NCI-H446 treated with DMSO at 0.1 percent for 48 hours (cell line): ENCODE data around the gene PHF13.

Experiments
- DNase-seq: peaks from one replicate; lab custom pipeline; 2025; lab: John Stamatoyannopoulos, UW

The PHF13 gene

DNA sequence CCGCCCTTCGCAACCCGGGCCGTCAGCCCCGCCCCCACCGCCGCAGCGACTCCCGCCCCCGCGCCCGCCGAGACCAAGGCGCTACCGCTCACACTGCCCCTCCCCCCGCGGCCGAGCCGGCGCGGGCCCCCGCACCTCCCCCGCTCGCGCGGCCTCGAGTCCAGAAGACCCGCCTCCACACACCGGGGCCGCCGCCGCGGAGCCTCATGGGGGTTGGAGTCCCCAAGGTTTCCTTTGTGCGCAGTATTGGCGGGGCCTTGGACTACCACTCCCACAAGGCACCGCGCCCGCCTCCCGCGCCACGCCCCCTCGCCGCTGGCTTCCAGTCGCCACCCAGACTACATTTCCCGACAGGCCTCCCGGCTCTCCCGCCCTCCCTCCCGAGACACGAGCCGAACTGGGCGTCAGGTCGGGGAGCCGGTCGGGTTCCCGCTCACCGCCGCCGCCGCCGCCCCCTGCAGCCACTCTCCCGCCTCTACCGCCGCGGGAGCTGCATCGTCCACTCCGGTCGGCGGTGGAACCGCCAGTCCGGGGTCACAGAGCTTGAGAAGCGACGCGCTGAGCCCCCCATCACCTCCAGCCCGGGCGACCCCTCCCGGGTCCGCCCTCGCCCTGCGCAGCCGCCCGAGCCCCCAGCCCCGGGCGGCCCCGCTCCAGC is at the start of gene PHF13:
TSS of gene PHF13 (plus strand) at position 371 of the 658 bp plus-strand sequence. CDS start 336 bp downstream, outside the sequence.
- DNase-seq = peak; percentile 99

DNA sequence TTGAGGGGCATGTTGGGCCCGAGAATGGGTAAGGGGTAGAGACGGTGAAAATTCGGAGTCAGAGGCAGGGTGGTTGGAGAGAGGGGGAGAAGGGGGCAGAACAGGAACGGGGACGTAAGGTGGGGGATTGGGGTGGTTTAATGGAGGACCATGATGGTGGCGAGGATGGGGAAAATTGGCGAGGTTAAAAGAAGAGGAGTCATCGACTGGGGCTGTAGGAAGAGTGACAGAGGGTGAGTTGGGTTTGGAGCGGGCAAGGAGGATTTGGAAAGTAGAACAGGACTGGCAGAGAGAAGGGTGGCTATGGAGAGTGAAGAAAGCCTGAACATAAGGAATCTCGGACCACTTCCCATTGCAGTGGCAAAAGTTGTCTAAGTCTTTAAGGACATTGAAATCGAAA is 44.5 kb upstream of the PHF13 start:
- no peak for DNase-seq

DNA sequence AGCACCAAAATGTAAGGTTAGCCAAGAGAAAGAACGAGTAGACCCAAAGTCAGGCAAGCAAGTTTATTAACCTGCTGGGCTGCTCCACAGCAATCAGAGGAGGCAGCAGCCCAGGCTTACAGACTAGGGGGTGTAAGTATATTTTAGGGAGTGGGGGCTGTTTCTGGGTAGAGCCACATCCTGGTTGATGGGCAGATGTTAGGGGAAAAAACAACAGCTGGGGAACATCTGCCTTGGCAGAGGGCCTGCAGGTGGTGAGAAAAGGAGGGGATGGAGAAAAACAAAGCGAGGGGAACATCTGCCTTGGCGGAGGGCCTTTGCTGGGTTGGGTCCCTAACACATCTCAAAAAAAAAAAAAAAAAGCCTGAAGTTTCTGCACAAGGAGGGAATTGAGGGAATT is 43.4 kb upstream of the PHF13 start:
- no peak for DNase-seq

DNA sequence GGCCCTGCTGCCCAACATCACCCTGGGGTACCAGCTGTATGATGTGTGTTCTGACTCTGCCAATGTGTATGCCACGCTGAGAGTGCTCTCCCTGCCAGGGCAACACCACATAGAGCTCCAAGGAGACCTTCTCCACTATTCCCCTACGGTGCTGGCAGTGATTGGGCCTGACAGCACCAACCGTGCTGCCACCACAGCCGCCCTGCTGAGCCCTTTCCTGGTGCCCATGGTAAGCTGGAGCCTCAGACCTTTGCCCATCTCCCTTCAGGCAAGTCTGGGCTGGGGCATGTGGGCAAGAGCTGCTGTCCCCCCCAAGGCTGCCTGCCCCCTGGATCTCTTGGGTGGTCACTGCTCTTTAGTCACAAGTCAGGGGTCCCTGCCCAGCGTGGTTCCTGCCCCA is 42.5 kb upstream of the PHF13 start:
- no peak for DNase-seq

DNA sequence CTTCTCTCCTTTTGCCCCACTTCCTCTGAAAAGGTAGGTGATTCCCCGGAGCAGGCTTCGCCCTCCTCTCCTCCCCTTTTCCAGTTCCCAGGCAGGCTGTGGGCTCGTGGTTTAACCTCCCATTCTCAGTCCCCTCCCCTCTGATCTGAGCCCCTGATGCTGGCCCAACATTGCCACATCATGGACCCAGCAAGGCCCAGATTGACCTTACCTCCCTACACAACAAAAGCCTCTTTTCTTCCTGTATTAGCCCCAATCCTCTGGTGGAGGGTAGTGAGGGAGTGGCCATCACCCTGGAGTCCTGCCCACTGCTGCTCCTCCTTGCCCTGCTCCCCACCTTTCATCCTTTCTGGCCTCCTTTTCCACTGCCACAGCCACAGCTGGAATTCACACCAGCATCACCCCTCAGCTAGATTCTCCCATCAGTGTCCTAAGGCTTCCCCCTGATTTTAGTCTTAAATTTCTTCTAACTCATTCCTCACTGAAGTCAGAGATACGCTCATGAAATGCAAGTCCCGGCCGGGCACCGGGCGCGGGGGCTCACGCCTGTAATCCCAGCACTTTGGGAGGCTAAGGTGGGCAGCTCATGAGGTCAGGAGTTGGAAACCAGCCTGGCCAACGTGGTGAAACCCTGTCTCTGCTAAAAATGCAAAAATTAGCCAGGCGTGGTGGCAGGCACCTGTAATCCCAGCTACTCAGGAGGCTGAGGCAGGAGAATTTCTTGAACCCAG is 40.7 kb upstream of the PHF13 start:
- DNase-seq = no peak

DNA sequence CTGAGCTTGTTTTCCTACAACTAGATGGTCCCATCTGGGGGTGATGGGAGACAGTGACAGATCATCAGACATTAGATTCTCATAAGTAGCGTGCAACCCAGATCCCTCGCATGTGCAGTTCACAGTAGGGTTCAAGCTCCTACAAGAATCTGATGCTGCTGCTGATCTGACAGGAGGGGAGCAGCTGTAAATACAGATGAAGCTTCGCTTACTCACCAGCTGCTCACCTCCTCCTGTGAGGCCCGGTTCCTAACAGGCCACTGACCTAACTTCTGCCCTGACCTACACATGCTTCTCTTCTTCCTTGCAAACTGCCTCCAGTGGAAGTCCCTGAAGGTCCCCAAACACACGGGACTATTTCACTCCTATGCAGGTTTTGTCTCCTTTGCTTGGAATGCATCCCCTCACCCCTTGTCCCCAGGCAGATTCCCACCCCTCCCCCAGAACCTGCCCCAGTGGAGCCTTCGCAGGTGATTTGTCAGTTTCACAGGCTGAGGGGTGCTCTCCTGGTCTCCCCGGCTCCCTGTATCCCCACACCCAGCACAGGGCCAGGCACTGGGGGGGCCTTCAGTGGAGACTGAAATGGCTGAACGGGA is 39.4 kb upstream of the PHF13 start:
- DNase-seq = no peak

DNA sequence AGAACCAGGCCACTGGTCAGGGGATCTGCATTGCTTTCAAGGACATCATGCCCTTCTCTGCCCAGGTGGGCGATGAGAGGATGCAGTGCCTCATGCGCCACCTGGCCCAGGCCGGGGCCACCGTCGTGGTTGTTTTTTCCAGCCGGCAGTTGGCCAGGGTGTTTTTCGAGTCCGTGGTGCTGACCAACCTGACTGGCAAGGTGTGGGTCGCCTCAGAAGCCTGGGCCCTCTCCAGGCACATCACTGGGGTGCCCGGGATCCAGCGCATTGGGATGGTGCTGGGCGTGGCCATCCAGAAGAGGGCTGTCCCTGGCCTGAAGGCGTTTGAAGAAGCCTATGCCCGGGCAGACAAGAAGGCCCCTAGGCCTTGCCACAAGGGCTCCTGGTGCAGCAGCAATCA is 38.7 kb upstream of the PHF13 start:
- DNase-seq = no peak

DNA sequence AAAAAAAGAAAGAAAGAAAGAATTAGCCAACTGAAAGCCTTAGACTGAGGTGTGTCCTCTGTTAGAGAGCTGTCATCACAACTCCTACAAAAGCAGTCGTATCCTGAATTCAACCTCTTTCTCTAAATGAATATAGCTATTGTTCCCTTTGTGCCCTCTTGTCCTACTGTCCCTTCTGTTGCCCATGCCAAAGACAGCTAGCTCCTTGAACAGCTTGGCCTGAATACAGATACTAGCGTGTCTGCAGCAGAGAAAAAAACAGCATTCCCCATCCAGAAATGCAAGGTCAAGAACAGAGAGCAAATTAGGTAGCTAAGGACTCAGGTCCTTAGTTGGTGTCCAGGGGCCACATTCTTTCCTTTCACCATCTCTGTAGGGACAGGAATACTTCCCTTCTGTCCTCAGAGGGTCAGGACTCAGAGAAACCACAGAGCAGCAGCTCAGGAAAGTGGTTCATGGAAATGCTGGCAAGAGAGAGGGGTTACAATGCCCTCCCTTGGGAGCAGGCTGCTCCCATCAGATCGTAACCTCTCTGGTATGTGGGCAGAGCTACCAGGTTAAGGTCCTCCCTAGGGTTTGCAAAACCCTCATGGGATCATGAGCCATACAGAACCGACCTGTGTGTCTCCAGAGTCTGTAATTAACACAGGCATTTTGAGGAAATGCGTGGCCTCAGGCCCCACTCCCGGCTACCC is 35.6 kb upstream of the PHF13 start:
- DNase-seq = no peak

DNA sequence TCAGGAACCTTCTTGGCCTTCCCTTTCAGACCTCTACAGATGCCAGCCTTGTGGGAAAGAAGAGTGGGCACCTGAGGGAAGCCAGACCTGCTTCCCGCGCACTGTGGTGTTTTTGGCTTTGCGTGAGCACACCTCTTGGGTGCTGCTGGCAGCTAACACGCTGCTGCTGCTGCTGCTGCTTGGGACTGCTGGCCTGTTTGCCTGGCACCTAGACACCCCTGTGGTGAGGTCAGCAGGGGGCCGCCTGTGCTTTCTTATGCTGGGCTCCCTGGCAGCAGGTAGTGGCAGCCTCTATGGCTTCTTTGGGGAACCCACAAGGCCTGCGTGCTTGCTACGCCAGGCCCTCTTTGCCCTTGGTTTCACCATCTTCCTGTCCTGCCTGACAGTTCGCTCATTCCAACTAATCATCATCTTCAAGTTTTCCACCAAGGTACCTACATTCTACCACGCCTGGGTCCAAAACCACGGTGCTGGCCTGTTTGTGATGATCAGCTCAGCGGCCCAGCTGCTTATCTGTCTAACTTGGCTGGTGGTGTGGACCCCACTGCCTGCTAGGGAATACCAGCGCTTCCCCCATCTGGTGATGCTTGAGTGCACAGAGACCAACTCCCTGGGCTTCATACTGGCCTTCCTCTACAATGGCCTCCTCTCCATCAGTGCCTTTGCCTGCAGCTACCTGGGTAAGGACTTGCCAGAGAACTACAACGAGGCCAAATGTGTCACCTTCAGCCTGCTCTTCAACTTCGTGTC is 34.7 kb upstream of the PHF13 start:
- no peak for DNase-seq

DNA sequence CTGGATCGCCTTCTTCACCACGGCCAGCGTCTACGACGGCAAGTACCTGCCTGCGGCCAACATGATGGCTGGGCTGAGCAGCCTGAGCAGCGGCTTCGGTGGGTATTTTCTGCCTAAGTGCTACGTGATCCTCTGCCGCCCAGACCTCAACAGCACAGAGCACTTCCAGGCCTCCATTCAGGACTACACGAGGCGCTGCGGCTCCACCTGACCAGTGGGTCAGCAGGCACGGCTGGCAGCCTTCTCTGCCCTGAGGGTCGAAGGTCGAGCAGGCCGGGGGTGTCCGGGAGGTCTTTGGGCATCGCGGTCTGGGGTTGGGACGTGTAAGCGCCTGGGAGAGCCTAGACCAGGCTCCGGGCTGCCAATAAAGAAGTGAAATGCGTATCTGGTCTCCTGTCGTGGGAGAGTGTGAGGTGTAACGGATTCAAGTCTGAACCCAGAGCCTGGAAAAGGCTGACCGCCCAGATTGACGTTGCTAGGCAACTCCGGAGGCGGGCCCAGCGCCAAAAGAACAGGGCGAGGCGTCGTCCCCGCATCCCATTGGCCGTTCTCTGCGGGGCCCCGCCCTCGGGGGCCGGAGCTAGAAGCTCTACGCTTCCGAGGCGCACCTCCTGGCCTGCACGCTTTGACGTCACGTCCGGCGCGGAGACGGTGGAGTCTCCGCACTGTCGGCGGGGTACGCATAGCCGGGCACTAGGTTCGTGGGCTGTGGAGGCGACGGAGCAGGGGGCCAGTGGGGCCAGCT is 34.0 kb upstream of the PHF13 start, which contains the start of gene ZBTB48:
TSS of gene ZBTB48 (plus strand) at position 621 of the 745 bp plus-strand sequence. CDS start 616 bp downstream, outside the sequence.
- DNase-seq = peak; percentile 95

DNA sequence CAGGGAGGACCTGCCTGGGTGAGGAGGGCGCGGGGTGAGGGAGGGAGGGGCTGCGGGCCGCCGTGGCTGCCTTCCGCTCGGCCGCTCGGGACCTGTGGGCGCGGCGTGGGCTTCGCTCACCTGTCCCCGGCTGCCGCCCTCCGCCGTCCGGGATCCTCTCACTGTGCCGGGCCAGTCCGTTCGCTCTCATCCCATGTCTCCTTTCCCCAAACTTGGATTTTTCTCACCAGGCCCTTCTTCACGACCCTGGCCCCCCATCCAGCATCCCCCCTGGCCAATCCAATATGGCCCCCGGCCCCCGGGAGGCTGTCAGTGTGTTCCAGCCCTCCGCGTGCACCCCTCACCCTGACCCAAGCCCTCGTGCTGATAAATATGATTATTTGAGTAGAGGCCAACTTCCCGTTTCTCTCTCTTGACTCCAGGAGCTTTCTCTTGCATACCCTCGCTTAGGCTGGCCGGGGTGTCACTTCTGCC is 33.4 kb upstream of the PHF13 start:
- DNase-seq = no peak

DNA sequence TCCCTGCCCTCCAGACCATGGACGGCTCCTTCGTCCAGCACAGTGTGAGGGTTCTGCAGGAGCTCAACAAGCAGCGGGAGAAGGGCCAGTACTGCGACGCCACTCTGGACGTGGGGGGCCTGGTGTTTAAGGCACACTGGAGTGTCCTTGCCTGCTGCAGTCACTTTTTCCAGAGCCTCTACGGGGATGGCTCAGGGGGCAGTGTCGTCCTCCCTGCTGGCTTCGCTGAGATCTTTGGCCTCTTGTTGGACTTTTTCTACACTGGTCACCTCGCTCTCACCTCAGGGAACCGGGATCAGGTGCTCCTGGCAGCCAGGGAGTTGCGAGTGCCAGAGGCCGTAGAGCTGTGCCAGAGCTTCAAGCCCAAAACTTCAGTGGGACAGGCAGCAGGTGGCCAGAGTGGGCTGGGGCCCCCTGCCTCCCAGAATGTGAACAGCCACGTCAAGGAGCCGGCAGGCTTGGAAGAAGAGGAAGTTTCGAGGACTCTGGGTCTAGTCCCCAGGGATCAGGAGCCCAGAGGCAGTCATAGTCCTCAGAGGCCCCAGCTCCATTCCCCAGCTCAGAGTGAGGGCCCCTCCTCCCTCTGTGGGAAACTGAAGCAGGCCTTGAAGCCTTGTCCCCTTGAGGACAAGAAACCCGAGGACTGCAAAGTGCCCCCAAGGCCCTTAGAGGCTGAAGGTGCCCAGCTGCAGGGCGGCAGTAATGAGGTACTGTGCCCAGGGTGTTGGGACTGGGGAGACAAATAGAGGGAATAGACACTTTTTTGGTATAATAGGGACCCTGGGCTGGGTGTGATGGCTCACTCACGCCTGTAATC is 32.7 kb upstream of the PHF13 start:
- no peak for DNase-seq

DNA sequence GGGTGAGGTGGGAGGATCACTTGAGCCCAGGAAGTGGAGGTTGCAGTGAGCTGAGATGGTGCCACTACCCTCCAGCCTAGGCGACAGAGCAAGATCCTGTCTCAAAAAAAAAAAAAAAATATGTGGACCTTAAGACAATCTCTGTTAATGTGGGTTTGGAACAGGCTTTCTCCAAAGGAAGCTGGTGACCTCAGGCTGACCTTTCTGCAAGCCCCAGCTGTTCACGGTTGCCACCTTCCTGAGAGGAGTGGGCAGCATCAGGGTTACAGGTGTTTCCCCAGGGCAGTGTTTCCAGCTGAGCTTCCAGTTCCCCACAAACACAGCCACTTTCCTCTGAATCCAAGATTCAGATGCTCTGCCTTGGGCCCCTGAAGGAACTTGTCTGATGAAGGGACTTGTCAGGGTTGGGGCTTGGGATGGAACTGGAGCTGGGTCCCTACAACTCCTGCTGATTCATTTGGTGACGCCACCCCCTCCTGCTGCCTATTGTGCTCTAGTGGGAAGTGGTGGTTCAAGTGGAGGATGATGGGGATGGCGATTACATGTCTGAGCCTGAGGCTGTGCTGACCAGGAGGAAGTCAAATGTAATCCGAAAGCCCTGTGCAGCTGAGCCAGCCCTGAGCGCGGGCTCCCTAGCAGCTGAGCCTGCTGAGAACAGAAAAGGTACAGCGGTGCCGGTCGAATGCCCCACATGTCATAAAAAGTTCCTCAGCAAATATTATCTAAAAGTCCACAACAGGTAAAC is 31.8 kb upstream of the PHF13 start:
- DNase-seq = no peak

DNA sequence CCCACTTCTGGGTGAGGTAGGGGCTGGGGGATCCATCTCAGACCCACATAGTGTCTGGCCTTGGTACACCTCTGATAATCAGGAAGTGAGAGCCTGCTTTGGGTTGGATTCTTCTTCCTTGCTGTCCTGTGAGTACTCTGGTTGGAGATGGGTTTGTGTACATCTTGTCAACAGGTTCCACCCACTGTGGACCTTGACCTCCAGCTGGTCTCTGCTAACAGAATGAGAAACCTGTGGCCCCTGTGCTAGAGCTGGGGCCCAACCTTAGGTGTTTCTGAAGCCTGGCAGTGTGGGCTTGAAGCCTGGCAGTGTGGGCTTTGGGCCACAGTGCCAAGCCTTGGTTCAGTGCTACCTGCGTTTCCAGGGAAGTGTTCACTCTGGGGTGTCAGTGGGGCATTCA is 31.2 kb upstream of the PHF13 start:
- no peak for DNase-seq

DNA sequence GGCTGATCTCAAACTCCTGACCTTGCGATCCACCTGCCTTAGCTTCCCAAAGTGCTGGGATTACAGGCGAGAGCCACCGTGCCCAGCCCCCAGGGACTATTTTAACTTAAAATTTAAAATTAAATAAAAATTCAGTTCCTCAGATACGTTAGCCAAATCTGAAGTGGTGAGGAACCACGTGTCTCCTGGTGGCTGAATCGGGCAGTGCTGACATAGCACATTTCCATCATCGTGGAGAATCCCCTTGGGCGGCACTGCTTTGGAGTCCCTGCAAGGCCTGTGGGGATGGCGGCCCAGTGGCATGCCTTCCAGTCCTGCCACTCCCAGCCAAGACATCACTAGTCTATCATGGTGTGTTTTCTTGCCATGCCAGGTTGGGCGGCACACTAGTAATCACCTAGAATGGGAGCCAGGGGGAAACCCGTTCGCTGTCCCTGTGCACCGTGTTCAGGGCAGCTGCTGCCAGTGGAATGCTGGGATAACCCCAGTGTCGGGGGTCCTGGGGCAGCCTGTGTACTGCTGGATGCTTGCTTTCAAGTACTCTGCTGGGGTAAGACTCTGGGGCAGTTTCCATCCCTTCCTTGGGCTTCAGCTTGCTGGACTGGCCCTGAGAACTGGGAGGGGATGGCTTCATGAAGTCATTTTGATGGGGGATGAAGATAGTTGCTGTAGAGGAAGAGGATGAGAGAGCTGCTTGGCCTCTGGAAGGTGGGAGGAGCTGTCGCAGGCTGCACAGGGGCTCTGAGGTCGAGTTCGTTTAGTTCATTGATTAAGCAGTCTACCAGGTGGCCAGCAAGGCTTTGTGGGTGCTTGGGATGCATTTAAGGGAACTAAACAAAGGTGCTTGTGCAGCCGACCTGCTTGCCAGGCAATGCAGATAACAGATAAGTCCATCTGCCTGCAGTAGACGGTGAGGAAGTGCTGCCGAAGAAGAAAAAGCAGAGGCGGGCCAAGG is 29.1 kb upstream of the PHF13 start:
- DNase-seq = no peak

DNA sequence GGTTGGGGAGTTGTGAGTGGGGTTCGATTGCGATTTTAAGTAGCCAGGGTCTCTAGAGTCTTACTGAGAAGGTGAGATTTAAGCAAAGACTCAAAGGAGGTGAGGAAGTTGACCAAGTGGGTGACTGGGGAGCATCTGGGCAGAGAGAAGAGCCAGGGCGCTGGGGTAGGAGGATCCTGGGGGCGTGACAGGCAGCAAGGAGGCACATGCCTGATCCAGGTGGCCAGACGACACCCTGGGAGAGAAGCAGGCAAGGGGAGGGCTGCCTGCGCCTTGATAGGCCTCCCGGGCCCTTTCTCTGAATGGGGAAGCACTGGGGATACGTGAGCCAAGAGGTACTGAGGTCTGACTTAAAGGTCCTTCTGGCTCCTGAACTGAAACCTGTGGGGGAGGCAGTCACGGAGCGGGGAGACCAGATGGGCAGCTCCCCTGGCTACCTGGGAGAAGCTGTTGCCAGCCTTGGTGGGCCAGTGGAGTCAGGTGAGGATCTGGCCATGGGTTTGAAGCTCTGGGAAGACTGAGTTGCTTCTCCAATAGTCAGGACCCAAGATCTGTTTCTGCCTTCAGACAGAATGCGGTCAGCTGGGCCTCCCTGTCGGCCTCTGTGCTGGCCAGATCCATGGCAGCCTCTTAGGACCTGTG is 28.3 kb upstream of the PHF13 start:
- no peak for DNase-seq

DNA sequence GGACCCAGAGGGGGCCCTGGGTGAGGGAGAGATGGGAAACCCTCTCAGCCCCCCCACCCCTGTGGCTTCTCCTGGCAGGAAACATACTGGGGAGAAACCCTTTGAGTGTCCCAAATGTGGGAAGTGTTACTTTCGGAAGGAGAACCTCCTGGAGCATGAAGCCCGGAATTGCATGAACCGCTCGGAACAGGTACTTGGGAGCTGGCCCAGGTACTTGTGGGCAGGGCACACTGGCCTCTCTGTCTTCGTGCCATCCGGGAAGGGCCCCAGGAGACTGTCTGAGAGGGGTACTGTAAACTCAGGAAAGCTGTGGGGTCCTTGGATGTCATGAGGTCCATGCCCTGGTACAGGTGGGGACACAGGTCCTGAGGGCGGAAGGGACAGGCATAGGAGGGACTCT is 27.7 kb upstream of the PHF13 start:
- no peak for DNase-seq

DNA sequence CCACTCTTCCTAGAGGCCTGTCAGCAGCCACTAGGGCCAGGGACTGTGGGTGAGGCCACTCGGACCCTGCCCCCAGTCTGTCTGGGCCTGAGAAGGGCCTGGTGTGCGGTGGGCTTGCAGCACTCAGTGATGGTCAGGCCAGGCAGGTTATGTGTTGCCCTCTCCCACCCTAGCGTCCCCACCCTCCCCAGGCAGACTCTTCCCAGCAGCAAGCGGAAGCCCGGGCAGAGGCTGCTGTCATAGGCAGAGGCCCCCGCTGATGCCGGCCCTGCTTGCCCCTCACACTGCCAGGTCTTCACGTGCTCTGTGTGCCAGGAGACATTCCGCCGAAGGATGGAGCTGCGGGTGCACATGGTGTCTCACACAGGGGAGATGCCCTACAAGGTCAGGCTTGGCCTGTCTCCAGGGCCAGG is 27.1 kb upstream of the PHF13 start:
- DNase-seq = no peak
